ENCODE data around the gene ZBTB6. TPM values are rescaled to one million over a fixed set of nuclear protein-coding genes. Genes with fewer than 3 reads are reported as not detected.

ZBTB6 gene
- total and polyA plus RNA-seq, 2 of the 13 experiments (the other 11 are each of a cell fraction or from before 2014, with no cell fraction given), result 3.7 to 7.1 TPM

DNA sequence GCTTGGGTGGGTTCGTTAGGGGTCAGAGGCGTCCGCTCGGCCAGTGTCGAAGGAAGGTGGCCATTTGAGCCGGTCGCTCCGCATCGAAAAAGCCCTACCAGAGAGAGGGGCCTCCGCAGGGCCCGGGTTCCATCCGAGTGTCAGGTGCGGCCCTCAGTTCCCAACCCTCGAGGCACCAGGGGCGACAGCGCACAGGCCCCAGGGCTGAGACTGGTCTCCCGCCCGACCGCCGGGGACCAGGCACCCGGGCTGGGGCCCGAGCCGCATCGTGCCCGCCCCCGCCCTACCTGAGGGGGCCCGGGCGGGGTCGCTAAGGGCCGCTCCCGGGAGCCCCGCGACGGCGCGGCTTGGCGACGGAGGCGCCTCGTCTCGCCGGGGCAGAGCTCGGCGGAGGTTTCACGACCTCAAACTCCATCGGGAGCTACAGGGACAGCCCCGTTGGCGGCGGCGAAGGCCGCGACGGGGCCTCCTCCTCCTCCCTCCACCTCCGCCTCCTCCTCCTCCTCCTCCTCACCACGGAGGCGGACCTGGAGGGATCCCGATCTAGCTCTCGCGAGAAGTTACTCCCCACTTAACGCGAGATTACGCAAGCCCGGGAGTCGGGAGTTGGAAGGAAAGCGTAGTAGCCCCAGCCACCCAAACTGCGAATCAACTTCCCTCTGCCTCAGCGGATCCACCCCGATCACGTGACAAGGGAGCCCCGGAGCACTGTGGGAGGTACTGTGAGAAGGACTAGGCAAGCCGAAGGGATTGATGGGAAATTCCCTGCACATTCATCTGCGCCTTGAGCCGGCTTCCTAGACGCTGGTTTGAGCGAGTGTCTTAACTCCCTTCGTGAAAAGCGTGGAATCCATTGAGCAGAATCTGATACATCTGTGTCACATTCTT, 8.1 kb downstream of the ZBTB6 start, which contains the start of gene RC3H2:
Gene RC3H2 (minus strand): TSS at position 537 of the 888 bp plus-strand sequence. CDS start 7,850 bp downstream, outside the sequence.
- ChIA-PET CTCF (ENCODE audit: low intra/inter-chr PET ratio, low total read pairs) (no interaction called here), POLR2A (interaction anchor here (0.9 to 3.0 kb wide), 9 partner anchors 8 to 103 kb away, joined by 3 to 26 read pairs (median 4); partner anchors contain the start of genes PDCL, RABGAP1, ZBTB26 and ZBTB6)
- DNase-seq (ENCODE audit: low spot score) (peak; percentile 99), FAIRE-seq (peak; percentile 93), ATAC-seq (peak; percentile 94)
- TSS peak; percentile 91 for BruUV-seq (replicated peaks)
- peak within 1 kb of the TSS; percentile 90 for H3K27ac ChIP-seq (ENCODE audit: extremely low read length, insufficient read depth, low read length)
- H3K79me2 ChIP-seq (ENCODE audit: insufficient read depth, low read length), result peaks cover 49% of the 10 kb centered on the region
- in situ Hi-C loops (cut with HindIII; ENCODE audit: extremely low pct_ligation_motif_present, low pct_unique_long_range_greater_than_20kb), result no loop called here
- peak within 1 kb of the TSS; percentile 77 for H3K4me2 ChIP-seq (ENCODE audit: low read depth, low read length)
- peak within 1 kb of the TSS; percentile 95 for H3K9ac ChIP-seq (ENCODE audit: insufficient read depth, low read depth, low read length)
- peaks cover 19% of the 10 kb centered on the region for H3K4me1 ChIP-seq (ENCODE audit: insufficient read depth, low read length)
- peaks cover 10% of the 10 kb centered on the region; the same call in 1 of the 2 replicates for H4K20me1 ChIP-seq (ENCODE audit: insufficient read depth, low read length)
- peak within 1 kb of the TSS; percentile 67 for H2AFZ ChIP-seq (ENCODE audit: low read length)
- H3K4me3 ChIP-seq (replicated peaks in 1 of 3; ENCODE audit: insufficient read depth in 1 of 3, low read depth in 2 of 3, low read length in 3 of 3), result peak within 1 kb of the TSS; percentile 63 to 98 (median 95)
- 0 out of 5 replicates have a peak, but pooled peaks cover 0 to 3% of the 10 kb centered on the region in 2 experiments for H3K36me3 ChIP-seq (replicated peaks in 1 of 2; ENCODE audit: control insufficient read depth in 1 of 2, insufficient read depth in 2 of 2, low read length in 2 of 2)
- no peaks in the 10 kb centered on the region for H3K9me3 ChIP-seq (ENCODE audit: low read length)
- intact Hi-C loops (cut with micrococcal nuclease; ENCODE audit: unreplicated experiment), result loop anchor here (1.0 to 5.0 kb wide), 2 partner anchors 31 to 87 kb away; no protein-coding TSS in a partner anchor
- WGBS (ENCODE audit: low lambda C conversion rate), result under 1% methylated on average over 47 of the region's 77 CpGs
- no peaks in the 10 kb centered on the region; a peak in 1 of 5 replicates for H3K27me3 ChIP-seq (ENCODE audit: control insufficient read depth in 1 of 2, insufficient read depth in 2 of 2, low read length in 2 of 2)
- TF ChIP-seq MBD4 (IDR thresholded peaks at IDR 0.05; ENCODE audit: borderline replicate concordance, low read length) (no peak), PCBP2 (optimal IDR thresholded peaks at IDR 0.05; ENCODE audit: low read depth, low read length, poor library complexity, severe bottlenecking) (no peak), ZNF280B (CRISPR knock-in tag; IDR thresholded peaks at IDR 0.05; ENCODE audit: borderline replicate concordance) (no peak), KDM6A (CRISPR knock-in tag; IDR thresholded peaks at IDR 0.05; ENCODE audit: low read depth) (no peak), RBFOX2 (IDR thresholded peaks at IDR 0.05; ENCODE audit: low read depth, low read length) (peak; percentile 95), KAT2B (IDR thresholded peaks at IDR 0.05; ENCODE audit: borderline replicate concordance, low read depth, low read length) (no peak), ZNF83 (CRISPR knock-in tag; IDR thresholded peaks at IDR 0.05; ENCODE audit: borderline replicate concordance) (no peak), ZNF850 (CRISPR knock-in tag; conservative IDR thresholded peaks at IDR 0.05) (no peak), PRDM15 (CRISPR knock-in tag; IDR thresholded peaks at IDR 0.05) (no peak), SMYD3 (CRISPR knock-in tag; IDR thresholded peaks at IDR 0.05) (no peak), RNF2 (conservative IDR thresholded peaks at IDR 0.05; ENCODE audit: low read depth) (no peak), FOXA3 (CRISPR knock-in tag; IDR thresholded peaks at IDR 0.05) (peak; percentile 28; the same call in 1 of the 2 replicates), CREBL2 (CRISPR knock-in tag; IDR thresholded peaks at IDR 0.05; ENCODE audit: borderline replicate concordance) (no peak), NKX3-1 (CRISPR knock-in tag; IDR thresholded peaks at IDR 0.05) (no peak), KLF9 (CRISPR knock-in tag; IDR thresholded peaks at IDR 0.05; ENCODE audit: low read depth) (no peak), ZNF598 (CRISPR knock-in tag; IDR thresholded peaks at IDR 0.05; ENCODE audit: borderline replicate concordance) (0 out of 2 replicates have a peak, but pooled peaks have one; percentile 6)
- TF ChIP-seq, protein P1, sequence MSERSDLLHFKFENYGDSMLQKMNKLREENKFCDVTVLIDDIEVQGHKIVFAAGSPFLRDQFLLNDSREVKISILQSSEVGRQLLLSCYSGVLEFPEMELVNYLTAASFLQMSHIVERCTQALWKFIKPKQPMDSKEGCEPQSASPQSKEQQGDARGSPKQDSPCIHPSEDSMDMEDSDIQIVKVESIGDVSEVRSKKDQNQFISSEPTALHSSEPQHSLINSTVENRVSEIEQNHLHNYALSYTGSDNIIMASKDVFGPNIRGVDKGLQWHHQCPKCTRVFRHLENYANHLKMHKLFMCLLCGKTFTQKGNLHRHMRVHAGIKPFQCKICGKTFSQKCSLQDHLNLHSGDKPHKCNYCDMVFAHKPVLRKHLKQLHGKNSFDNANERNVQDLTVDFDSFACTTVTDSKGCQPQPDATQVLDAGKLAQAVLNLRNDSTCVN (CRISPR knock-in tag; IDR thresholded peaks at IDR 0.05; ENCODE audit: borderline replicate concordance), result no peak

Measured in HepG2 (cell line).